ENCODE results near the gene DHRS2.

DNA sequence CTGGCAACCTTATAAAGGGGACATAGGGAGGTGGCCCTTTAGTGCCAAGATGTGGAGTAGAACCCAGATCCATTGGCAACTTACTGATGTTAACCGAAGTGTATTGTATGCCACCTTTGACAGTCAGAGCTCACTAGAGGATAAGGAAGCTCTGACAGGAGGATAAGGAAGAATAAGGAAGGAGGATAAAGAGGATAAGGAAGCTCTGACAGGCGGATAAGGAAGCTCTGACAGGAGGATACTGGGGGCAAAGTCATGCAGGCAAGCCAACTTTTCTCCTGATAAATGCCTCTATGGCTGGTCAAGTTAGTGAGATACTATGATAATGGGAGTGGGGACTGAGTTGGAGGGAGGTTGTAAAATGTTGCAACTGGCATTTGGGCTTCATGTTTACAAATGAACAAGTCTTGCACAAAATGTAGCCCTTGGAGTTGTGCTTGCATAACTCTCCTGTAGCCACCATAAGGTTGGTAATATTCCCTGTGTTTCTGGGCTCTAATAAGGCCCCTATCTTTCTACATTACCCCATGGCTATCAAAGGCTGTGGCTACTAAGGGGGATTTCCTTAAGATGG lies 17.7 kb upstream of the DHRS2 start:
- TF ChIP-seq, protein P1, sequence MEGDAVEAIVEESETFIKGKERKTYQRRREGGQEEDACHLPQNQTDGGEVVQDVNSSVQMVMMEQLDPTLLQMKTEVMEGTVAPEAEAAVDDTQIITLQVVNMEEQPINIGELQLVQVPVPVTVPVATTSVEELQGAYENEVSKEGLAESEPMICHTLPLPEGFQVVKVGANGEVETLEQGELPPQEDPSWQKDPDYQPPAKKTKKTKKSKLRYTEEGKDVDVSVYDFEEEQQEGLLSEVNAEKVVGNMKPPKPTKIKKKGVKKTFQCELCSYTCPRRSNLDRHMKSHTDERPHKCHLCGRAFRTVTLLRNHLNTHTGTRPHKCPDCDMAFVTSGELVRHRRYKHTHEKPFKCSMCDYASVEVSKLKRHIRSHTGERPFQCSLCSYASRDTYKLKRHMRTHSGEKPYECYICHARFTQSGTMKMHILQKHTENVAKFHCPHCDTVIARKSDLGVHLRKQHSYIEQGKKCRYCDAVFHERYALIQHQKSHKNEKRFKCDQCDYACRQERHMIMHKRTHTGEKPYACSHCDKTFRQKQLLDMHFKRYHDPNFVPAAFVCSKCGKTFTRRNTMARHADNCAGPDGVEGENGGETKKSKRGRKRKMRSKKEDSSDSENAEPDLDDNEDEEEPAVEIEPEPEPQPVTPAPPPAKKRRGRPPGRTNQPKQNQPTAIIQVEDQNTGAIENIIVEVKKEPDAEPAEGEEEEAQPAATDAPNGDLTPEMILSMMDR (IDR thresholded peaks at IDR 0.05; ENCODE audit: insufficient read depth, low read length, poor library complexity, severe bottlenecking): no peak
- TF ChIP-seq EZH2phosphoT487 (conservative IDR thresholded peaks at IDR 0.05; ENCODE audit: low read length): no peak

Data from SU-DHL-6 (cell line).